22Rv1 (cell line): ENCODE results near the gene BHLHE23.

Experiments
- H3K27ac ChIP-seq: fragments of 450-650 bp; 2 replicates; pipeline ENCODE4 v1.5.1; 2017
- CTCF ChIP-seq: fragments of 450-650 bp; IDR thresholded peaks from 2 replicates; pipeline ENCODE4 v1.5.1; 2017; ENCODE audit warnings: mild to moderate bottlenecking
- ZFX ChIP-seq: fragments of 450-650 bp; IDR thresholded peaks from 2 replicates; pipeline ENCODE4 v1.6.1; 2017; ENCODE audit warnings: antibody characterized with exemption, borderline replicate concordance

BHLHE23 gene

GRCh38 chr20:63047267-63047666 is 40.5 kb upstream of the BHLHE23 start:
- TF ChIP-seq CTCF, result no peak
- TF ChIP-seq ZFX, result no peak
- no peak overlapping the region for H3K27ac ChIP-seq

GRCh38 chr20:63046841-63047240 is 40.1 kb upstream of the BHLHE23 start:
- TF ChIP-seq ZFX (no peak), CTCF (no peak)
- H3K27ac ChIP-seq, result no peak overlapping the region

- no peak overlapping the region for H3K27ac ChIP-seq
- TF ChIP-seq ZFX (no peak), CTCF (no peak)
Observed at GRCh38 chr20:63045991-63046390, 39.2 kb upstream of the BHLHE23 start.

- H3K27ac ChIP-seq, result no peak overlapping the region
- TF ChIP-seq ZFX (no peak), CTCF (no peak)
Observed at GRCh38 chr20:63045401-63045800, 38.6 kb upstream of the BHLHE23 start.

- TF ChIP-seq CTCF, result no peak
- TF ChIP-seq ZFX, result no peak
- no peak overlapping the region for H3K27ac ChIP-seq
Observed at GRCh38 chr20:63044605-63045004, 37.8 kb upstream of the BHLHE23 start.

- TF ChIP-seq ZFX (no peak), CTCF (no peak)
- no peak overlapping the region for H3K27ac ChIP-seq
Observed at GRCh38 chr20:63044204-63044600, 37.4 kb upstream of the BHLHE23 start.

GRCh38 chr20:63043348-63044203 is 36.8 kb upstream of the BHLHE23 start:
- no peak overlapping the region for H3K27ac ChIP-seq
- no peak for TF ChIP-seq ZFX
- TF ChIP-seq CTCF, result no peak
